PC-9 (cell line): ENCODE measurements around the gene SLC22A23.

Source experiments
- CTCF ChIP-seq: fragments of 200-600 bp; sonication (generic); conservative IDR thresholded peaks from 2 replicates; pipeline ENCODE4 v1.6.1; 2017; ENCODE audit warnings: mixed run types, antibody characterized with exemption, mild to moderate bottlenecking, moderate library complexity
- EZH2 ChIP-seq: fragments of 200-600 bp; sonication (generic); IDR thresholded peaks from 2 replicates; pipeline ENCODE4 v1.8.0; 2017; ENCODE audit warnings: antibody characterized with exemption, low read depth

GRCh38 chr6:3391902-3392458 is 64.9 kb downstream of the SLC22A23 start:
- TF ChIP-seq CTCF: no peak
- TF ChIP-seq EZH2: no peak
